H1 (cell line): ENCODE results near the gene ASGR2. TPM values are rescaled to one million over a fixed set of nuclear protein-coding genes. Genes with fewer than 3 reads are reported as not detected.

Experiments
- CTCF ChIA-PET: fragments of 300-600 bp; sonication (Branson Sonifier 250); formaldehyde crosslinking; loops from one replicate; lab custom pipeline; 2021; ENCODE audit not compliant: partially characterized antibody; lab: Charles Lee
- POLR2A ChIA-PET: fragments of 300-600 bp; sonication (Branson Sonifier 250); formaldehyde crosslinking; loops from one replicate; lab custom pipeline; 2021; ENCODE audit warnings: inconsistent platforms; ENCODE audit not compliant: partially characterized antibody; lab: Charles Lee
- DNase-seq, 2 experiments: peaks; one replicate each; pipeline versions ENCODE4 v3.0.0 to v3.0.0-alpha.2; 2010 to 2022; ENCODE audit warnings: low spot score in 2 of 2, low read depth in 1 of 2, mixed read lengths in 1 of 2
- FAIRE-seq: peaks from 2 replicates; lab custom pipeline; 2011; peaks lifted over from hg19 to GRCh38; lab: Jason Lieb, UNC
- H2AFZ ChIP-seq: 2 replicates; pipeline ENCODE4 v1.8.1; 2012; ENCODE audit warnings: low read length, inconsistent platforms
- H2AK5ac ChIP-seq: 2 replicates; pipeline ENCODE4 v1.6.1; 2013; ENCODE audit warnings: low read depth, low read length
- H2BK120ac ChIP-seq: replicated peaks from 2 replicates; pipeline ENCODE3; 2013; ENCODE audit warnings: low read depth, low read length, inconsistent platforms
- H2BK12ac ChIP-seq: 2 replicates; pipeline ENCODE4 v1.6.1; 2013; ENCODE audit warnings: low read depth, low read length
- H2BK15ac ChIP-seq: 2 replicates; pipeline ENCODE4 v1.6.1; 2013; ENCODE audit warnings: low read length
- H2BK20ac ChIP-seq: 2 replicates; pipeline ENCODE4 v1.6.1; 2013; ENCODE audit warnings: low read length
- H2BK5ac ChIP-seq: 2 replicates; pipeline ENCODE4 v1.6.1; 2013; ENCODE audit warnings: low read depth, low read length
- H3K14ac ChIP-seq: 2 replicates; pipeline ENCODE4 v1.6.1; 2013; ENCODE audit warnings: inconsistent platforms; ENCODE audit not compliant: insufficient read length
- H3K18ac ChIP-seq: 2 replicates; pipeline ENCODE4 v1.6.1; 2013; ENCODE audit warnings: low read length; ENCODE audit errors: extremely low read depth
- H3K23ac ChIP-seq: 2 replicates; pipeline ENCODE4 v1.6.1; 2013; ENCODE audit warnings: inconsistent platforms; ENCODE audit not compliant: insufficient read length
- H3K23me2 ChIP-seq: 2 replicates; pipeline ENCODE4 v1.6.1; 2013; ENCODE audit warnings: low read depth, low read length
- H3K27ac ChIP-seq: 2 replicates; pipeline ENCODE4 v1.6.1; 2011; ENCODE audit warnings: low read depth, low read length, inconsistent platforms
- H3K27me3 ChIP-seq, 4 experiments: replicated peaks in 1 of 4; 1 replicate in 1 of 4; 2 replicates in 3 of 4; pipeline versions ENCODE4 v1.6.1 to v1.8.1; 2011 to 2013; ENCODE audit warnings: low read length in 3 of 4, mild to moderate bottlenecking in 3 of 4, inconsistent platforms in 2 of 4, mixed read lengths in 2 of 4, moderate library complexity in 1 of 4; ENCODE audit not compliant: control insufficient read depth in 3 of 4, insufficient read depth in 3 of 4; ENCODE audit errors: extremely low read depth in 1 of 4
- H3K36me3 ChIP-seq, 4 experiments: 2 replicates each; pipeline versions ENCODE4 v1.6.1 to v1.8.1; 2011 to 2013; ENCODE audit warnings: mild to moderate bottlenecking in 4 of 4, low read length in 3 of 4, moderate library complexity in 2 of 4, control low read depth in 1 of 4, inconsistent platforms in 1 of 4; ENCODE audit not compliant: insufficient read depth in 4 of 4, control insufficient read depth in 2 of 4
- H3K4ac ChIP-seq: replicated peaks from 2 replicates; pipeline ENCODE3; 2013; ENCODE audit warnings: low read length, low read depth, mixed read lengths, inconsistent platforms; ENCODE audit not compliant: insufficient read length
- H3K4me1 ChIP-seq, 4 experiments: replicated peaks in 1 of 4; 1 replicate in 1 of 4; 2 replicates in 3 of 4; pipeline versions ENCODE4 v1.6.1 to v1.8.1; 2011 to 2013; ENCODE audit warnings: low read length in 3 of 4, inconsistent platforms in 2 of 4, mixed read lengths in 1 of 4; ENCODE audit not compliant: insufficient read depth in 4 of 4, control insufficient read depth in 3 of 4
- H3K4me2 ChIP-seq, 2 experiments: 2 replicates each; pipeline versions ENCODE4 v1.6.1 to v1.8.1; 2011 to 2013; ENCODE audit warnings: low read depth in 2 of 2, low read length in 2 of 2, control low read depth in 1 of 2, inconsistent platforms in 1 of 2, mild to moderate bottlenecking in 1 of 2; ENCODE audit not compliant: insufficient read depth in 1 of 2
- H3K4me3 ChIP-seq, 4 experiments: fragments of 200-600, 300-600 bp in 1 of 4; sonication (generic), shearing (Covaris generic), sonication (Bioruptor Twin) in 1 of 4; 2 replicates each; pipeline versions ENCODE4 v1.5.1 to v1.8.1; 2011 to 2016; ENCODE audit warnings: low read length in 4 of 4, low read depth in 3 of 4, control low read depth in 2 of 4, inconsistent platforms in 2 of 4, mild to moderate bottlenecking in 2 of 4, mixed read lengths in 1 of 4, moderate library complexity in 1 of 4; ENCODE audit not compliant: insufficient read depth in 2 of 4; ENCODE audit errors: extremely low read depth in 1 of 4
- H3K56ac ChIP-seq: replicated peaks from 2 replicates; pipeline ENCODE3; 2013; ENCODE audit warnings: low read depth, mild to moderate bottlenecking, mixed read lengths, low read length, inconsistent platforms; ENCODE audit not compliant: insufficient read length
- H3K79me1 ChIP-seq: 2 replicates; pipeline ENCODE4 v1.6.1; 2013; ENCODE audit warnings: low read depth, low read length, control low read depth
- H3K79me2 ChIP-seq, 2 experiments: 2 replicates each; pipeline versions ENCODE4 v1.6.1 to v1.8.1; 2012 to 2013; ENCODE audit warnings: low read length in 2 of 2, mild to moderate bottlenecking in 2 of 2, inconsistent platforms in 1 of 2; ENCODE audit not compliant: insufficient read depth in 2 of 2, control insufficient read depth in 1 of 2
- H3K9ac ChIP-seq, 4 experiments: replicated peaks in 1 of 4; 1 replicate in 1 of 4; 2 replicates in 3 of 4; pipeline versions ENCODE4 v1.6.1 to v1.8.1; 2011 to 2013; ENCODE audit warnings: low read depth in 3 of 4, low read length in 3 of 4, control low read depth in 2 of 4, mild to moderate bottlenecking in 2 of 4, moderate library complexity in 2 of 4, inconsistent platforms in 1 of 4; ENCODE audit errors: extremely low read depth in 1 of 4
- H3K9me3 ChIP-seq, 2 experiments: 2 replicates each; pipeline versions ENCODE4 v1.6.1 to v1.8.1; 2012 to 2013; ENCODE audit warnings: mild to moderate bottlenecking in 2 of 2, moderate library complexity in 2 of 2, control low read depth in 1 of 2, inconsistent platforms in 1 of 2, low read depth in 1 of 2, low read length in 1 of 2, mixed read lengths in 1 of 2; ENCODE audit not compliant: insufficient read depth in 2 of 2
- H4K20me1 ChIP-seq, 2 experiments: replicated peaks in 1 of 2; 2 replicates each; pipeline versions ENCODE3 to v1.8.1; 2011 to 2013; ENCODE audit warnings: inconsistent platforms in 2 of 2, low read length in 2 of 2, mild to moderate bottlenecking in 1 of 2; ENCODE audit not compliant: insufficient read depth in 2 of 2, control insufficient read depth in 1 of 2
- H4K5ac ChIP-seq: 2 replicates; pipeline ENCODE4 v1.6.1; 2013; ENCODE audit warnings: low read length, low read depth, mixed read lengths, inconsistent platforms; ENCODE audit not compliant: insufficient read length
- H4K8ac ChIP-seq: 2 replicates; pipeline ENCODE4 v1.8.0; 2013; ENCODE audit warnings: mild to moderate bottlenecking, moderate library complexity, low read length, inconsistent platforms; ENCODE audit not compliant: insufficient read depth; ENCODE audit errors: extremely low read depth
- H4K91ac ChIP-seq: replicated peaks from 2 replicates; pipeline ENCODE3; 2013; ENCODE audit warnings: low read length, mixed read lengths, inconsistent platforms; ENCODE audit not compliant: insufficient read length
- BRCA1 ChIP-seq: IDR thresholded peaks from 2 replicates; pipeline ENCODE4 v1.6.1; 2012; ENCODE audit warnings: low read depth, low read length, improper control_type of control experiment
- CBX5 ChIP-seq: fragments of 300-800, 300-1000 bp; sonication (generic); IDR thresholded peaks from 2 replicates; pipeline ENCODE4 v1.7.1; 2016; ENCODE audit warnings: antibody characterized with exemption, low read length, low read depth
- EGR1 ChIP-seq: IDR thresholded peaks from 2 replicates; pipeline ENCODE4 v1.6.1; 2011; ENCODE audit warnings: low read depth, low read length, borderline replicate concordance
- EP300 ChIP-seq, 2 experiments: IDR thresholded peaks; 1 replicate in 1 of 2; 2 replicates in 1 of 2; pipeline ENCODE4 v1.6.1; 2011 to 2012; ENCODE audit warnings: low read depth in 2 of 2, low read length in 2 of 2, mild to moderate bottlenecking in 2 of 2, borderline replicate concordance in 1 of 2, inconsistent platforms in 1 of 2, moderate library complexity in 1 of 2
- HDAC6 ChIP-seq: IDR thresholded peaks from one replicate; pipeline ENCODE4 v1.7.1; 2012; ENCODE audit warnings: low read depth, mild to moderate bottlenecking, inconsistent platforms, low read length, moderate library complexity
- NANOG ChIP-seq: IDR thresholded peaks from 2 replicates; pipeline ENCODE4 v1.6.1; 2011; ENCODE audit warnings: low read length, low read depth, mild to moderate bottlenecking, inconsistent platforms; ENCODE audit not compliant: insufficient read depth, poor library complexity, severe bottlenecking
- POLR2AphosphoS5 ChIP-seq: IDR thresholded peaks from 2 replicates; pipeline ENCODE4 v1.6.1; 2011; ENCODE audit warnings: low read depth, low read length
- RBBP5 ChIP-seq: IDR thresholded peaks from 2 replicates; pipeline ENCODE4 v1.7.1; 2012; ENCODE audit warnings: low read depth, mild to moderate bottlenecking, inconsistent platforms, low read length, moderate library complexity, borderline replicate concordance
- SP1 ChIP-seq: IDR thresholded peaks from 2 replicates; pipeline ENCODE4 v1.6.1; 2011; ENCODE audit warnings: low read depth, low read length
- SP2 ChIP-seq: IDR thresholded peaks from 2 replicates; pipeline ENCODE4 v1.6.1; 2012; ENCODE audit warnings: mild to moderate bottlenecking, low read length, inconsistent platforms
- TCF12 ChIP-seq: IDR thresholded peaks from 2 replicates; pipeline ENCODE4 v1.6.1; 2011; ENCODE audit warnings: low read depth, mild to moderate bottlenecking, low read length
- whole genome bisulfite sequencing, 2 experiments: shearing (Covaris generic) in 1 of 2; methylation state at CpG; one replicate each; pipeline versions ENCODE4 v1.1.6 to v1.1.7; 2013 to 2015; ENCODE audit warnings: low lambda C conversion rate in 2 of 2, mixed read lengths in 2 of 2, inconsistent platforms in 1 of 2, low coverage in 1 of 2, missing lambda C conversion rate in 1 of 2; ENCODE audit not compliant: insufficient replicate concordance in 2 of 2, insufficient coverage in 1 of 2, insufficient read length in 1 of 2; ENCODE audit errors: extremely low coverage in 1 of 2, missing lambda C conversion rate in 1 of 2; 5-methylcytosine and 5-hydroxymethylcytosine counted together
- polyA plus RNA-seq, 7 experiments: library from polyadenylated mRNA; depleted of rRNA in 3 of 7; stranded (reverse) in 5 of 7; unstranded in 2 of 7; fragments of >200 nt in 5 of 7; fragments of 200-250 nt in 2 of 7; gene quantifications; 1 replicate in 5 of 7; 2 replicates in 1 of 7; 4 replicates in 1 of 7; pipeline versions ENCODE4 v1.2.1 to v1.2.3, GENCODE V29; 2011 to 2013; ENCODE audit warnings: missing spikeins in 2 of 7, mixed read lengths in 2 of 7
- total RNA-seq: library from RNA; stranded (reverse); fragmentation: NEBNext Ultra II Directional; extraction: Animal tissue kit (Norgen Biotek cat#: 25700); gene quantifications from 2 replicates; pipeline ENCODE4 v1.2.1, GENCODE V29; 2021
- TF ChIP-seq, protein P1 (sequence below), 3 experiments: IDR thresholded peaks; 1 replicate in 2 of 3; 2 replicates in 1 of 3; pipeline versions ENCODE4 v1.5.1 to v1.6.1; 2011; ENCODE audit warnings: low read length in 3 of 3, mild to moderate bottlenecking in 3 of 3, inconsistent platforms in 2 of 3, low read depth in 1 of 3, moderate library complexity in 1 of 3; ENCODE audit not compliant: insufficient read depth in 1 of 3; ENCODE audit errors: control extremely low read depth in 1 of 3

The ASGR2 gene
- total and polyA plus RNA-seq, 2 of the 8 experiments (the other 6 are each of a cell fraction or from before 2014, with no cell fraction given), result 0.91 TPM; not detected in 1

DNA sequence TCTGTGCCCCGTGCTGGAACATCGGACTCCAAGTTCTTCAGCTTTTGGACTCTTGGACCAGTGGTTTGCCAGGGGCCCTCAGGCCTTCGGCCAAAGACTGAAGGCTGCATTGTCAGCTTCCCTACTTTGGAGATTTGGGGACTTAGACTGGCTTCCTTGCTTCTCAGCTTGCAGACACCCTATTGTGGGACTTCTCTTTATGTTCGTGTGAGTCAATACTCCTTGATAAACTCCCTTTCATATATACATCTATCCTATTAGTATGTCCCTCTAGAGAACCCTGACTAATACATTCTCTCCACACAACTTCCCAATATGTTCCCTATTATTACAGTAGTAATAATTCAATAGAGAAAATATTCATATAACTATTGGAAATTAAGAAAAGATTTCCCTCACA lies 9.2 kb upstream of the ASGR2 start:
- no peak overlapping the region for H3K27ac ChIP-seq
- TF ChIP-seq BRCA1 (no peak), RBBP5 (no peak), SP2 (no peak), SP1 (no peak), HDAC6 (no peak), POLR2AphosphoS5 (no peak), TCF12 (no peak), CBX5 (no peak), EGR1 (no peak), EP300 (IDR thresholded peaks at IDR 0.05; ENCODE audit: borderline replicate concordance in 1 of 2, low read depth in 2 of 2, low read length in 2 of 2) (no peak), NANOG (no peak)
- TF ChIP-seq, protein P1, sequence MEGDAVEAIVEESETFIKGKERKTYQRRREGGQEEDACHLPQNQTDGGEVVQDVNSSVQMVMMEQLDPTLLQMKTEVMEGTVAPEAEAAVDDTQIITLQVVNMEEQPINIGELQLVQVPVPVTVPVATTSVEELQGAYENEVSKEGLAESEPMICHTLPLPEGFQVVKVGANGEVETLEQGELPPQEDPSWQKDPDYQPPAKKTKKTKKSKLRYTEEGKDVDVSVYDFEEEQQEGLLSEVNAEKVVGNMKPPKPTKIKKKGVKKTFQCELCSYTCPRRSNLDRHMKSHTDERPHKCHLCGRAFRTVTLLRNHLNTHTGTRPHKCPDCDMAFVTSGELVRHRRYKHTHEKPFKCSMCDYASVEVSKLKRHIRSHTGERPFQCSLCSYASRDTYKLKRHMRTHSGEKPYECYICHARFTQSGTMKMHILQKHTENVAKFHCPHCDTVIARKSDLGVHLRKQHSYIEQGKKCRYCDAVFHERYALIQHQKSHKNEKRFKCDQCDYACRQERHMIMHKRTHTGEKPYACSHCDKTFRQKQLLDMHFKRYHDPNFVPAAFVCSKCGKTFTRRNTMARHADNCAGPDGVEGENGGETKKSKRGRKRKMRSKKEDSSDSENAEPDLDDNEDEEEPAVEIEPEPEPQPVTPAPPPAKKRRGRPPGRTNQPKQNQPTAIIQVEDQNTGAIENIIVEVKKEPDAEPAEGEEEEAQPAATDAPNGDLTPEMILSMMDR (IDR thresholded peaks at IDR 0.05; ENCODE audit: control extremely low read depth in 1 of 3, insufficient read depth in 1 of 3, low read depth in 1 of 3, low read length in 3 of 3), result no peak

More for the DNA sequence above, 9.2 kb upstream of the ASGR2 start:
- Histone ChIP-seq H3K9ac (no peak overlapping the region), H2BK120ac (no peak overlapping the region), H3K23ac (no peak overlapping the region), H4K20me1 (no peaks in the 10 kb centered on the region), H3K9me3 (no peaks in the 10 kb centered on the region), H3K18ac (no peak overlapping the region), H3K36me3 (no peaks in the 10 kb centered on the region), H4K91ac (no peak overlapping the region), H4K8ac (no peak overlapping the region), H2BK20ac (no peak overlapping the region), H3K23me2 (no peaks in the 10 kb centered on the region), H3K4me3 (no peak overlapping the region), H3K56ac (no peak overlapping the region), H3K4ac (no peak overlapping the region), H2BK12ac (no peak overlapping the region), H3K79me2 (no peaks in the 10 kb centered on the region), H3K4me2 (no peak overlapping the region), H3K4me1 (peaks cover 0 to 3% (median 0%) of the 10 kb centered on the region in 4 experiments; a peak in 1 of 7 replicates), H2AK5ac (no peak overlapping the region), H3K14ac (no peak overlapping the region), H2BK15ac (no peak overlapping the region), H2BK5ac (no peak overlapping the region), H3K79me1 (no peaks in the 10 kb centered on the region), H3K27me3 (no peaks in the 10 kb centered on the region), H2AFZ (no peak overlapping the region), H4K5ac (no peak overlapping the region)
- 96% methylated on average over 4 of the region's 4 CpGs; no CpG with 5 or more reads in 1 of the 2 experiments for WGBS, 2 experiments
- DNase-seq (no peak), FAIRE-seq (no peak)
- ChIA-PET CTCF (interaction anchor here (1.6 to 9.2 kb wide), 2 partner anchors 11 to 41 kb away, joined by 4 to 48 read pairs; no protein-coding TSS in a partner anchor), POLR2A (interaction anchor here (1.0 kb wide), 1 partner anchor 9 kb away, joined by 4 read pairs; the partner anchor contains the start of gene ASGR2)
